HCT116 (cell line): Measurements from ENCODE around the gene PVALEF. TPM values are rescaled to one million over a fixed set of nuclear protein-coding genes. Genes with fewer than 3 reads are reported as not detected.
"Not testable (repeated sequence)": the region's sequence is repeated elsewhere in the genome, so short reads cannot be mapped to it uniquely, and the experiment has no call there.

Experiments used
- ATAC-seq: fragments of 200-7000 bp; cut with Tn5 transposase; 2 replicates; pipeline ENCODE4 v1.9.1; 2020; ENCODE audit warnings: mild to moderate bottlenecking, moderate library complexity
- BruUV-seq: library from RNA; stranded (reverse); fragments of 400-500 nt; replicated peaks from 2 replicates; lab custom pipeline; 2021; lab: Mats Ljungman, UMichigan
- CTCF ChIA-PET: fragments of 300-600 bp; sonication (Branson Sonifier 250); formaldehyde crosslinking; loops from one replicate; lab custom pipeline; 2021; ENCODE audit warnings: antibody characterized with exemption; lab: Charles Lee
- POLR2A ChIA-PET: fragments of 300-600, 350-600 bp; sonication (Branson Sonifier 250); formaldehyde crosslinking; loops from one replicate; lab custom pipeline; 2021; ENCODE audit warnings: antibody characterized with exemption; lab: Charles Lee
- RAD21 ChIA-PET, 2 experiments: fragments of 300-600 bp; sonication (Branson Sonifier 250); formaldehyde crosslinking; loops; one replicate each; lab custom pipeline; 2023; ENCODE audit warnings: low total read pairs in 2 of 2; ENCODE audit not compliant: uncharacterized antibody in 2 of 2, unreplicated experiment in 2 of 2, low non-redundant PET in 1 of 2; lab: Charles Lee
- DNase-seq: peaks from one replicate; pipeline ENCODE4 v3.0.0-alpha.2; 2010; ENCODE audit warnings: low read depth, low spot score
- H2AFZ ChIP-seq: fragments of 200-600 bp; shearing (Covaris generic), sonication (generic); 2 replicates; pipeline ENCODE4 v1.6.1; 2017; ENCODE audit warnings: low read depth, mixed run types, mixed read lengths, antibody characterized with exemption, low read length; ENCODE audit not compliant: poor library complexity, severe bottlenecking
- H3K27ac ChIP-seq: 2 replicates; pipeline ENCODE4 v1.5.1; 2012; ENCODE audit warnings: low read depth, low read length
- H3K27me3 ChIP-seq: fragments of 200-600 bp; sonication (generic); 2 replicates; pipeline ENCODE4 v1.6.1; 2016; ENCODE audit warnings: mixed run types, low read length, mixed read lengths; ENCODE audit not compliant: insufficient read depth
- H3K36me3 ChIP-seq, 2 experiments: fragments of 200-500 bp in 1 of 2; fragments of 200-600 bp in 1 of 2; sonication (Bioruptor generic) in 1 of 2; sonication (generic) in 1 of 2; 2 replicates each; pipeline versions ENCODE4 v1.5.1 to v1.6.1; 2014 to 2016; ENCODE audit warnings: low read length in 2 of 2, inconsistent platforms in 1 of 2, mixed read lengths in 1 of 2, mixed run types in 1 of 2; ENCODE audit not compliant: insufficient read depth in 2 of 2, control insufficient read depth in 1 of 2
- H3K4me1 ChIP-seq, 2 experiments: fragments of 200-600 bp in 1 of 2; sonication (generic) in 1 of 2; 2 replicates each; pipeline versions ENCODE4 v1.5.1 to v1.6.1; 2012 to 2017; ENCODE audit warnings: low read length in 2 of 2, inconsistent platforms in 1 of 2, mild to moderate bottlenecking in 1 of 2, mixed read lengths in 1 of 2, mixed run types in 1 of 2, moderate library complexity in 1 of 2; ENCODE audit not compliant: insufficient read depth in 2 of 2, control insufficient read depth in 1 of 2
- H3K4me2 ChIP-seq: fragments of 200-600 bp; sonication (generic); 2 replicates; pipeline ENCODE4 v1.6.1; 2017; ENCODE audit warnings: mixed run types, low read length, mixed read lengths
- H3K4me3 ChIP-seq, 2 experiments: fragments of 200-600 bp in 1 of 2; sonication (generic) in 1 of 2; replicated peaks in 1 of 2; 2 replicates each; pipeline ENCODE4 v1.5.1; 2011 to 2016; ENCODE audit warnings: low read length in 2 of 2, control low read depth in 1 of 2, low read depth in 1 of 2, mild to moderate bottlenecking in 1 of 2, mixed read lengths in 1 of 2, mixed run types in 1 of 2
- H3K79me2 ChIP-seq: fragments of 200-600 bp; sonication (generic); 2 replicates; pipeline ENCODE4 v1.6.1; 2017; ENCODE audit warnings: mild to moderate bottlenecking, mixed run types, low read length, moderate library complexity, mixed read lengths; ENCODE audit not compliant: insufficient read depth
- H3K9ac ChIP-seq: fragments of 200-600 bp; sonication (generic); 2 replicates; pipeline ENCODE4 v1.6.1; 2016; ENCODE audit warnings: low read length, mixed read lengths
- H3K9me2 ChIP-seq: fragments of 200-600 bp; sonication (generic), shearing (Covaris generic); 2 replicates; pipeline ENCODE4 v1.6.1; 2017; ENCODE audit warnings: mixed run types, mild to moderate bottlenecking, moderate library complexity; ENCODE audit not compliant: insufficient read depth
- H3K9me3 ChIP-seq, 2 experiments: fragments of 200-500 bp in 1 of 2; fragments of 200-600 bp in 1 of 2; sonication (Bioruptor generic) in 1 of 2; sonication (generic) in 1 of 2; 2 replicates each; pipeline ENCODE4 v1.6.1; 2014 to 2017; ENCODE audit warnings: low read length in 2 of 2, mixed read lengths in 2 of 2, inconsistent platforms in 1 of 2, low read depth in 1 of 2, mild to moderate bottlenecking in 1 of 2, mixed run types in 1 of 2, moderate library complexity in 1 of 2; ENCODE audit not compliant: control insufficient read depth in 1 of 2, insufficient read depth in 1 of 2
- H4K20me1 ChIP-seq: fragments of 200-600 bp; sonication (generic), shearing (Covaris generic); 2 replicates; pipeline ENCODE4 v1.6.1; 2017; ENCODE audit warnings: mixed run types, mild to moderate bottlenecking, moderate library complexity; ENCODE audit not compliant: insufficient read depth
- CBX3 ChIP-seq: IDR thresholded peaks from 2 replicates; pipeline ENCODE4 v1.6.1; 2012; ENCODE audit warnings: low read depth
- CEBPB ChIP-seq: IDR thresholded peaks from 2 replicates; pipeline ENCODE4 v1.6.1; 2012; ENCODE audit warnings: low read depth
- EGR1 ChIP-seq: IDR thresholded peaks from 2 replicates; pipeline ENCODE4 v1.6.1; 2012; ENCODE audit warnings: low read depth
- EZH2phosphoT487 ChIP-seq: fragments of 200-600 bp; IDR thresholded peaks from 2 replicates; pipeline ENCODE4 v1.6.1; 2018; ENCODE audit warnings: antibody characterized with exemption, borderline replicate concordance
- JUND ChIP-seq: IDR thresholded peaks from 2 replicates; pipeline ENCODE4 v1.6.1; 2012
- MAX ChIP-seq: IDR thresholded peaks from 2 replicates; pipeline ENCODE4 v1.6.1; 2012
- POLR2A ChIP-seq: IDR thresholded peaks from 2 replicates; pipeline ENCODE4 v1.7.0; 2011; ENCODE audit warnings: borderline replicate concordance; ENCODE audit not compliant: insufficient read depth, insufficient read length; ENCODE audit errors: extremely low read depth
- POLR2AphosphoS5 ChIP-seq: IDR thresholded peaks from 2 replicates; pipeline ENCODE4 v1.6.1; 2011; ENCODE audit warnings: mild to moderate bottlenecking, low read depth, low read length, moderate library complexity
- RAD21 ChIP-seq: IDR thresholded peaks from 2 replicates; pipeline ENCODE4 v1.6.1; 2012; ENCODE audit warnings: low read depth, mild to moderate bottlenecking
- SP1 ChIP-seq: IDR thresholded peaks from 2 replicates; pipeline ENCODE4 v1.6.1; 2012; ENCODE audit warnings: low read depth
- SRF ChIP-seq: IDR thresholded peaks from 2 replicates; pipeline ENCODE4 v1.6.1; 2012; ENCODE audit warnings: low read depth
- TCF7L2 ChIP-seq: IDR thresholded peaks from 2 replicates; pipeline ENCODE4 v1.7.0; 2011; ENCODE audit warnings: borderline replicate concordance, inconsistent platforms; ENCODE audit not compliant: insufficient read depth, insufficient read length; ENCODE audit errors: extremely low read depth
- YY1 ChIP-seq: IDR thresholded peaks from 2 replicates; pipeline ENCODE4 v1.6.1; 2011; ENCODE audit warnings: low read length, low read depth, moderate library complexity, mild to moderate bottlenecking; ENCODE audit not compliant: insufficient replicate concordance; ENCODE audit errors: extremely low read depth
- ZFX ChIP-seq: fragments of 450-650 bp; IDR thresholded peaks from 2 replicates; pipeline ENCODE4 v1.6.1; 2017
- intact Hi-C: fragments of 100-400 bp; cut with micrococcal nuclease; formaldehyde crosslinking; loops from 2 replicates; pipeline ENCODE4 v1.10.0; 2022
- total RNA-seq: library from RNA; stranded (reverse); gene quantifications from one replicate; pipeline ENCODE4 v1.2.1, GENCODE V29; 2021; ENCODE audit not compliant: unreplicated experiment
- TF ChIP-seq, protein P1 (sequence below): IDR thresholded peaks from 2 replicates; pipeline ENCODE4 v1.6.1; 2012
- TF ChIP-seq, protein P2 (sequence below), 3 experiments: fragments of 200-600 bp in 1 of 3; sonication (generic) in 1 of 3; IDR thresholded peaks in 2 of 3; conservative IDR thresholded peaks in 1 of 3; 2 replicates each; pipeline ENCODE4 v1.5.1; 2012 to 2017; ENCODE audit warnings: low read depth in 2 of 3, low read length in 2 of 3, antibody characterized with exemption in 1 of 3, borderline replicate concordance in 1 of 3, control low read depth in 1 of 3, mild to moderate bottlenecking in 1 of 3, mixed read lengths in 1 of 3, mixed run types in 1 of 3, moderate library complexity in 1 of 3; ENCODE audit not compliant: insufficient read depth in 1 of 3

PVALEF gene
- total RNA-seq, 1 experiment from 2014 or later = not detected

DNA sequence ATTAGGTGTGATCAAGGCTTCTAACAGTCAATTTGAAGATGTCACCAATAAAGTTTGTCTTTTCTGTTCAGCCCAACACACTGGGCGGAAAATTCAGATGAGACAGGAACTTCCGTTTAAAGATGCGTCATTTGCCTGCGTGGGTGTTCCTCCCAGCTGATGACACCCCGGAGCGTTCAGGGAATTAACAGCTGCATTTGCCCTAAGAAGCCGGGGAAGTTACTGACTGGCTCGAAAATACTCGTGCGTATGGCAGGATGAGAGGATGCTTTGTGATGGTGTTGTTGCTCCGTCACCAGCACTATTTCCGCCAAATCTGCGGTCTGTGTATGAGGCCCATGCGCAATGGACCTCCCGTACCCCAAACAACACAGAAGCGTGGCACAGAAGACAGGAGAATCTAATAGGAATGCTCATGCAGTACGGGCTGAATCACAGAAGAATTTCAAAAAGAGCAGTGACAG lies 11.9 kb upstream of the PVALEF start:
- RAD21 ChIA-PET = no interaction called here
- H3K9me3 ChIP-seq = no peaks in the 10 kb centered on the region
- CTCF ChIA-PET = interaction anchor here (0.9 kb wide), 1 partner anchor 11 kb away, joined by 3 read pairs; no protein-coding TSS in a partner anchor
- peaks cover 14% of the 10 kb centered on the region; the same call in 1 of the 2 replicates for H3K27me3 ChIP-seq
- H3K4me1 ChIP-seq = peaks cover 0 to 5% of the 10 kb centered on the region in 2 experiments; a peak in 1 of 4 replicates
- no peak for ATAC-seq
- H4K20me1 ChIP-seq = no peaks in the 10 kb centered on the region
- H3K79me2 ChIP-seq = no peaks in the 10 kb centered on the region
- no peak overlapping the region for H2AFZ ChIP-seq
- no peak overlapping the region for H3K4me2 ChIP-seq
- intact Hi-C loops = no loop called here
- no peak overlapping the region for H3K27ac ChIP-seq
- no peak overlapping the region for H3K4me3 ChIP-seq
- TF ChIP-seq JUND (no peak), RAD21 (no peak), CEBPB (no peak), TCF7L2 (no peak), CBX3 (no peak), MAX (no peak), EGR1 (no peak), POLR2A (no peak), ZFX (no peak), SRF (no peak), POLR2AphosphoS5 (no peak), EZH2phosphoT487 (no peak), YY1 (no peak), SP1 (no peak)
- TF ChIP-seq, protein P1, sequence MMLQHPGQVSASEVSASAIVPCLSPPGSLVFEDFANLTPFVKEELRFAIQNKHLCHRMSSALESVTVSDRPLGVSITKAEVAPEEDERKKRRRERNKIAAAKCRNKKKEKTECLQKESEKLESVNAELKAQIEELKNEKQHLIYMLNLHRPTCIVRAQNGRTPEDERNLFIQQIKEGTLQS = no peak
- TF ChIP-seq, protein P2, sequence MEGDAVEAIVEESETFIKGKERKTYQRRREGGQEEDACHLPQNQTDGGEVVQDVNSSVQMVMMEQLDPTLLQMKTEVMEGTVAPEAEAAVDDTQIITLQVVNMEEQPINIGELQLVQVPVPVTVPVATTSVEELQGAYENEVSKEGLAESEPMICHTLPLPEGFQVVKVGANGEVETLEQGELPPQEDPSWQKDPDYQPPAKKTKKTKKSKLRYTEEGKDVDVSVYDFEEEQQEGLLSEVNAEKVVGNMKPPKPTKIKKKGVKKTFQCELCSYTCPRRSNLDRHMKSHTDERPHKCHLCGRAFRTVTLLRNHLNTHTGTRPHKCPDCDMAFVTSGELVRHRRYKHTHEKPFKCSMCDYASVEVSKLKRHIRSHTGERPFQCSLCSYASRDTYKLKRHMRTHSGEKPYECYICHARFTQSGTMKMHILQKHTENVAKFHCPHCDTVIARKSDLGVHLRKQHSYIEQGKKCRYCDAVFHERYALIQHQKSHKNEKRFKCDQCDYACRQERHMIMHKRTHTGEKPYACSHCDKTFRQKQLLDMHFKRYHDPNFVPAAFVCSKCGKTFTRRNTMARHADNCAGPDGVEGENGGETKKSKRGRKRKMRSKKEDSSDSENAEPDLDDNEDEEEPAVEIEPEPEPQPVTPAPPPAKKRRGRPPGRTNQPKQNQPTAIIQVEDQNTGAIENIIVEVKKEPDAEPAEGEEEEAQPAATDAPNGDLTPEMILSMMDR (IDR thresholded peaks at IDR 0.05 in 2 of 3, conservative IDR thresholded peaks at IDR 0.05 in 1 of 3; ENCODE audit: borderline replicate concordance in 1 of 3, insufficient read depth in 1 of 3, low read depth in 2 of 3, low read length in 2 of 3) = no peak
- POLR2A ChIA-PET = no interaction called here
- no peaks in the 10 kb centered on the region for H3K36me3 ChIP-seq
- H3K9ac ChIP-seq = no peak overlapping the region
- no peak for DNase-seq
- no TSS peak for BruUV-seq
- no peaks in the 10 kb centered on the region for H3K9me2 ChIP-seq

GRCh38 chr17:81154016-81154415 lies 11.3 kb upstream of the PVALEF start:
- H3K4me2 ChIP-seq, H3K9ac ChIP-seq, H3K9me2 ChIP-seq, H3K4me1 ChIP-seq, H3K79me2 ChIP-seq, H2AFZ ChIP-seq, H3K36me3 ChIP-seq, POLR2A ChIA-PET, RAD21 ChIA-PET, H4K20me1 ChIP-seq, H3K4me3 ChIP-seq, intact Hi-C loops, BruUV-seq, H3K9me3 ChIP-seq, ATAC-seq, H3K27ac ChIP-seq, DNase-seq: not testable (repeated sequence)
- CTCF ChIA-PET = interaction anchor here (0.9 kb wide), 1 partner anchor 12 kb away, joined by 3 read pairs; no protein-coding TSS in a partner anchor
- H3K27me3 ChIP-seq = peaks cover 14% of the 10 kb centered on the region; the same call in 1 of the 2 replicates
